Stimulated activated CD4-positive, alpha-beta T cell treated with anti-CD3 and anti-CD28 coated beads, TNF-alpha, amount 100 ng/mL, for 48 hours (primary cell): ENCODE results near the gene MXD4.
A peak's percentile ranks its signal among the peaks of the same experiment; 100 is the strongest.

ENCODE experiments used
- DNase-seq, 3 donors: peaks; one replicate each; pipeline ENCODE4 v3.0.0-alpha.2; 2020; ENCODE audit warnings: low read depth in 3 of 3

MXD4 gene

DNA sequence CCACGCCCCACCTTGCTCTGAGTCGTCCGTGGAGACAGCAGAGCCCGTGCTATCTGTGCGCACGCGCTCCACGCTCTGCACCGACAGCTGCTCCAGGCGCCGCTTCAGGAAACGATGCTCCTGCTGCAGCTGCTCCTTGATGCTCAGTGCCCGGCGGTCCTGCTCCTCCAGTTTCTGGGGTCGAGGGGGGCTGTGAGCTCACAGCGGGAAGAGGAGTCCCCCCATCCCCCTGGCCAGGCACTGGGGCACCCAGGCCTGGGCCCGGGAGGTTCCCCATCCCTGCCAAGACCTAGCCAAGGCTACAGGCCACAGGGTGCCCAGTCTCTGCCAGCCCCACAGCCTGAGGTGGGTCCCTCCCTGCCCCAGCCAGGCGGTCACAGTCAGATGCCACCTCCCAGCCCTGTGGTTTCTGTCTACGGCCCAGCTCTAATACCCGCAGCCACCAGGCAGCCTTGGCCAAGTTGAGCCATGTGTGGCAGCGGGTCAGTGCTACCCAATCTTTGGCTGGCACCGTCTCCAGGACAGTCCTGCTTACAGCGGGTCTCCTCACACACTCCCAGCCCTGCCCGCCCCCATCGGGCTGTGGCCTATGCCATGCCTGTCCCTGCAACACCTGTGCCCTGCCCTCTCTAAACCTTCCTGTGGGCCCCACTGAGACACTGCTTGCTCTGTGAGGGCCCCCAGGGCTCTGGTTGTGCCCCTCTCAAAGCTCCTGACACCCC is 10.7 kb downstream of the MXD4 start:
- DNase-seq, result no peak

DNA sequence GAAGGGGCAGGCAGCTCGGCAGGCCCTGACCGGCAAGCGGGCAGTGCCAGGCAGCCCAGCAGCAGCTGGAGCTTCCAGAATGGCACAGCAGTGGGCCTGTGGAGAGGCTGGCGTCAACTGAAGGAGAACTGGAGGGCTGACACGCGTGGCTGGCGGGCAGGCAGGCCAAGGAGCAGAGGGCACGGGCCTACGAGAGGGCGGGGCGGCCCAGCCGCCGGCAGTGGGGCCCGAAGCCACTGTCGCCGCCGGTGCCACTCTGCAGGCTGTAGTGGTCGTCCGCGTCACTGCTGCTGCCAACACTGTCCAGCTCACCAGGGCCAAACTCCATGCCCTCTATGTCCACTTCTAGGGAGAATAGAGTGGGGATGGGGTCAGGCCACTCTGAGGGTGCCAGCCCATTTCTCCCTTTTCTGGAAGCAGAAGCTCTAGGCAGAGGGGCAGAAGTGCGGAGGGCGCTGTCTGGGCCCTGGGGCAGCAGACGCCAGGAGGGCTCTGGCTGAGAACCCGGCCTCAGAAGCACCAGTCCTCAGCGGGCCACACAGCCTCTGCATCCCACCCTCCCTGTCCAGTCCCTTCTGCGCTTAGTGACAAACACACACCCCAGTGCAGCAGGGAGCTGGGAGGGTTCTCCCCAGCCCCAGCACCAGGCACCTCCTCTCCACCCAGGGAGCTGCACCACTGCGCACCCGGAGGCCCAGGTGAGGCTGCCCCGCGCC is 11.4 kb downstream of the MXD4 start:
- no peak for DNase-seq

- no peak for DNase-seq
Measured at GRCh38 chr4:2249526-2250356, 12.2 kb downstream of the MXD4 start.

DNA sequence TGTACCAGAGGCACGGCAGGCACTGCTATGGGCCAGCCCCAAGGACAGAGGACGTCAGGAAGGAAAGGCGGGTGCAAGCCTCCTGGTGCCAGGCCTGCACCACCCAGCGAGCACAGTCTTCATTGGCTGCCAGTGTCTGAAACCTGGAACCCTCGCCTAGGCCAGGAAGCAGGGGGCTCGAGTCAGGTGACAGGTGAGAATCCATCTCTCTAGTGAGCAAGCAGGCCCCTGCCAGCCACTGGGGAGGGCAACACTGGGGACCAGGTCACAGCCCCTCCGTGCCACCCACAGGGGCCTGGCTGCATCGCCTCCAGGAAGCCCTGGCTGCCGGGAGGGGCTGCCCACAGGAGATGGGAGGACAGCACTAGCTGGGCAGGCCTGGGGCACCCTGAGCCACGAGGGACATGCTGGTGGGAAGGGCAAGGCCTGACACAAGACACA is 13.1 kb downstream of the MXD4 start:
- no peak for DNase-seq

DNA sequence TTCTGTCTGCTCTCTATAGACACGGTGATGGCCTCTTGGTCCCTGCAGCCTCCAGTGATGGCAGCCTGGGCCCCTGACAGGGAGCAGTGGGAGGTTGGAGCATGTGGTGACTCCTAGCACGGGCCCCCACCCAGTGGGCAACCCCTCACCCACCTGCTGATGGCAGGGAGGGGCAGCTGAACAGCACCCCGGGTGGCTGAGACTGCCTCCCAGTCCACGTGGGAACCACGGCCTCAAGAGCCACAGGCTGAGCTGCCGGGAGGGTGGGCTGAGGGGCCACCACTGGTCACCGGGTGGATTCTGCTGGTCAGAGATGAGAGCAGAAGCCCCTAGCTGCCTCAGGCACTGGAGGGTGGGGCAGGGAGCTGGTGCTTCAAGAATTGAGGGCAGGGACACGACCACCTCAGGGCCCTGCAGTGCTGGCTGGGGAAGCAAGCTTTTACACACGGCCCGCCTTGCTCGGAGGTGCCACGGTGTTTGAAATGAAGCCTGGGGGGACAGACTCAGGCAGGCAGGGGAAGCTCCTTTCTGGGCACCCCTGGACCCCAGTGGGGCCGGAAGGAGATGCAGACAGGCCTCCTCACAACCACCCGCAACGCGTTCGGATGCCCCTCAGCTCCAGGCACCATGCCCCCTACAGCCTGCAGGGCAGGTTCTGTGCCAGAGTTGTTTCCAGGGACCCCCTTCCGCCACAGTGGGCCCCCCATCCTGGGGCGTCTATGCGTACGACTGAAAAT is 13.7 kb downstream of the MXD4 start:
- DNase-seq, result no peak

- DNase-seq, result no peak
Measured at GRCh38 chr4:2247128-2248043, 14.5 kb downstream of the MXD4 start.

DNA sequence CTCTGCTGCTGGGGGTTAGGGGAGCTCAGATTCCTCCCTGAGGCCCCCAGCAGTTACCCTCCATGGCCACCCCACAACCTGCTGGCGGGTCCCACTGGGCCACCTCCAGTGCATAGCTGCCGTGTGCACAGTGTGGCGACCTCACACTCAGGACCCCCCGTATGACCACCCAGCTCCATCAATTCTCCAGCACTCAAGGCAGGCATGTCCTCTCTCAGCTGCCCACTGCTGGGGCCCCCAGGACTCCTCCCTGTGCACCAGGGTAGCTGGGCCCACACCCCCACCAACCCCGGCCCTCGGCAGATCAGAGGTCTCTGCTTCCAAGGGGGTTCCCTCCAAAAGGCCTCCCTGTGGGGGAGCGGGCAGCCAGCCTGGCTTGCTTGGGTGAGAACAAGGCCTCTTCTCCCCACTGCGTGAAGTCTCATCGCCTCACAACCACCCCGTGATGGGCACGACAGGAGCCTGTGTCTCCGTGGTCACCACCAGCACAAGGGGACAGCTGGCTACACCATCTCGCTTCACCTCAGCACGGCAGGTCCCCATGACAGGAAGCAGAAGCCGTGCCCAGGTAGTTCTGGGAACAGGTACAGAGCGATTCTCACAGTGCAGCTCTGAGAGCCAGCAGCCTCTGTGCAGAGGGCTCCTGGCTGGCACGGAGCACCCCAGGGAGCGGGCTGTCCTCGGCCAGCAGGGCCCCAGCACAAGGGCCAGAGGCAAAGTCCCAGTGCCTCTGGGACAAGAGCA is 15.4 kb downstream of the MXD4 start:
- no peak for DNase-seq

- no peak for DNase-seq
Measured at GRCh38 chr4:2245787-2246275, 16.1 kb downstream of the MXD4 start.

DNA sequence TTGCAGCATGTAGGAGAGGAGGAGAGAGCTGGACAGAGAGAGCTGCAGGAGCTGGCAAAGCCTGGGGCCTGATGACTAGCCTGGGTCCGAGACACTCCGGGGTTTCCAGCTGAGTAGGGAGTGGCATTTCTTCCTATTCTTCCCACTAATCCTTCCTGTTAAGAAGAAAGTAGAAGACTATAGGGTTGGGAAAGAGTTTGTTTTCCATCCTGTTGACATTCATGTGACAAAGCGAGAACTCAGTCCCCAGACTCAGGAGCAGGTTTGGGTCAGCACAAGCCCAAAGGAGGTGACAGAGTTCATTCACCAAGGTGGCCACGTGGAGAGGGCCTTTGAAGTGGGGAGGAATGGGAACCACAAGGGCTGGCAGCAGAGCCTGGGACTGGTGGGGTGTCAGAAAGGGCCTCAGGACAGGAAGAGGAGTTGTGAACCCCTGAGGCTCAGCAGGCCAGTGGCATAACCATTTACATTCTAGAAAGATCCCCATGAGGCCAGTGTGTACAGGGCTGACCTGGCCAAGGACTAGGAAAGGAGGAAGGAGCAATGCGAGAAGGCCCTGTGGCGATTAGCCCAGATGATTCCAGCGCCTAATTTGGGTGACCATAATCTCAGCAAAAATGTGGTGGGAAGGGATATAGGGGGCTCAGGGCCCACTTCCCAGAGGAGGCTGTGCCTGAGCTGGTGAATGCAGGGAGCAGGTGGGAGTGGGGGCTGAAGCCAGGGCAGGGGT is 16.7 kb downstream of the MXD4 start:
- no peak for DNase-seq

DNA sequence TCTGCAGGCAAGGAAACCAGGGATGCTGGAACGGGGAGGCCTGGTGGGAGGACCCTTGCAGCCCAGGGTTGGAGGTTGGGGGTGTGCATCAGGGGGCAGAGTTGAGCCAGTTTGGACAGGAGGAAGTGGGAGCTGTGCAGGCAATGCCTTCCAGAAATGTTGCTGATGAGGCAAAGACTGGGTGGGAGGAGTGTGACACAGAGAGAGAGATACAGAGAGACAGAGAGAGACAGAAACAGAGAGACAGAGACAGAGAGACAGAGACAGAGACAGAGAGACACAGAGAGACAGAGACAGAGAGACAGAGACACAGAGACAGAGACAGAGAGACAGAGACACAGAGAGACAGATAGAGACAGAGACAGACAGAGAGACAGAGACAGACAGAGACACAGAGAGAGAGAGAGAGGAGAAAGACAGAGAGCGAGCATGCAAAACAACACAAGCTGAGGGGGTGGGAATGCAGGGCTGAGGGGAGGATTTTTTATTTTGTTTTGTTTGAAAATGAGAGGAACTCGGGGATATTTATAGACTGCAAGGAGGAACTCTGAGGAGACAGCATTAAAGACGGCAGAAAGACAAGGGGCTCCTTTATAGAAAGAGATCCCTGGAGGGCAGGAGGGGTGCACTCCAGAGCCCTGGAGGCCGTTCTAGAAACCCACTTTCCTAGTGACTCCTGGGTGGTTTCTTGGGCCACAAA is 18.1 kb downstream of the MXD4 start:
- DNase-seq, result no peak

- DNase-seq, result peak; percentile 97 to 99 (median 99)
Measured at GRCh38 chr4:2241410-2242353, 20.2 kb downstream of the MXD4 start, which contains the start of the genes HAUS3 and POLN. Gene HAUS3 (minus strand): TSS chr4:2242121. CDS start chr4:2240946, 1,175 bp downstream. Gene POLN (minus strand): TSS chr4:2242121. CDS start chr4:2229231, 12,890 bp downstream.

- no peak for DNase-seq
Measured at GRCh38 chr4:2241003-2241402, 20.9 kb downstream of the MXD4 start.

DNA sequence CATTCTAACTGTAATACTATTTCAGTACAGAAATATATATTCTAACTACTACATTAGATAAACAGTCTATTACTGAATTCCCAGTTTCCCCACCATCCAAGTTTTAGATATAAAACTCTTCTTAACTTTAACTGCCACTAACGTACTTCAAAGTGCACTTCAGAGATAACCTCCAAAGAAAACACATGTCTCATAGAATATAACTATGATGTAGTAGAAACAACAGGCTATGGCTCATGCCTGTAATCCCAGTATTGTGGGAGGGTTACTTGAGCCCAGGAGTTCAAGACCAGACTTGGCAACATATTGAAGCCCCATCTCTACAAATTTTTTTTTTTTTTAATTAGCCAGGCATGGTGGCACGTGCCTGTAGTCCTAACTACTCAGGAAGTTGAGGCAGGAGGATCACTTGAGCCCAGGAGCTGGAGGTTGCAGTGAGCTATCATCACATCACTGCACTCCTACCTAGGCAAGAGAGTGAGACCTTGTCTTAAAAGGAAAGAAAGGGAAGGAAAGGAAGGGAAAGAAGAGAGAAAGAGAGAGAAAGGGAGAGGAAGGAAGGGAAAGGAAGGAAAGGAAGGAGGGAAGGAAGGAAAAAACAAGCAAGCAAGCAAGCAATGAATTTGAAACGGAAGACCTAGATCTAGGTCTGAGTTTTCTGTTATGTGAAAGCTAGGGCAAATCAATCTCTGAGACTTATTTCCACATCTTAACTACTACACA is 24.8 kb downstream of the MXD4 start:
- no peak for DNase-seq

GRCh38 chr4:2231082-2231481 is 30.8 kb downstream of the MXD4 start:
- no peak for DNase-seq

DNA sequence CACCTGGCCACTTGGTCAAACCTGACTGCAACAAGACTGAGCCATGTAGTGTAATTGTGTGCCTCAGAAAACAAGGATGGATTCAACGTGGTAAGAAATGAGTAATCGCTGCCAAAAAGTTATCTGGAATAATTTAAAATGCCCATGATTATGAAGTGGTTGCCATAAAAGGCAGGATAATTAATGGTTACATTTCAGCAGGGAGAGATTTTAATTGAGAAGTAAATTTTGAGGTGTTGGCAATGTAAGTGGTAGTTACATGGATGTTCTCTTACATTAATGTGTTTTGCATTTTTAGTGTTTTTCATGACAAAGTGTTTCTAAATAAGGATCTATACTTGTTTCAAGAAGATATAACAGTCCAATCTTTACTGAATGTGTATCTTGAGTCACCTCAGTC is 35.6 kb downstream of the MXD4 start:
- DNase-seq, result no peak

DNA sequence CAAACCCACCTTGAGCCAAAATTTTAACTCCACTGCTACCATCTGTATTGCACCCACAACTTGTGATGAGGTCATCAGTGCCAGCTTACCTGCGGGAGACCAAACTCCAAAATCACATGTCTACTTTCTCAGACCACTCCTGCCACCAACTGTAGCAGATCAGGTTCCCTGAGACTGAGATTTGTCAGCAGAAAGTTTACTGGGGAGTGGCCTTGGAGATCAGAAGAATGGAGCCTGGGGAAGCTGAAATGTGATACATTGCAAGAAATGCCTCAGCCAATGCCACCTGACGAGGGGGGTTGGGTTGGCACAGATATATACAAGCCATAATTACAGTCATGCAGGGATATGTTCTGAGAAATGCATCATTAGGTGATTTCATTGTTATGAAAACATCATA is 39.1 kb downstream of the MXD4 start:
- no peak for DNase-seq
